ENCODE measurements around the gene ANKS1A.
A peak's percentile ranks its signal among the peaks of the same experiment; 100 is the strongest.

Gene ANKS1A

GRCh38 chr6:35139924-35140638 lies 251.0 kb downstream of the ANKS1A start (continued):
- TF ChIP-seq ZSCAN16 (tag by site-specific recombination; IDR thresholded peaks at IDR 0.05) (no peak), KLF16 (tag by site-specific recombination; IDR thresholded peaks at IDR 0.05) (no peak), ZNF16 (tag by site-specific recombination; IDR thresholded peaks at IDR 0.05; ENCODE audit: low read depth) (no peak)

- Histone ChIP-seq H3K36me3 (ENCODE audit: control insufficient read depth in 2 of 2, insufficient read depth in 1 of 2, low read length in 2 of 2) (no peaks in the 10 kb centered on the region), H3K27ac (ENCODE audit: extremely low read depth, low read depth, low read length) (no peak overlapping the region), H3K9me3 (ENCODE audit: control insufficient read depth, insufficient read depth, low read depth, low read length) (no peaks in the 10 kb centered on the region), H3K4me1 (ENCODE audit: control insufficient read depth, insufficient read depth, low read length) (peaks cover 2% of the 10 kb centered on the region; the same call in 1 of the 2 replicates), H3K4me3 (ENCODE audit: low read depth, low read length) (no peak overlapping the region)
- POLR2A ChIA-PET, result interaction anchor here (1.3 kb wide), 1 partner anchor 65 kb away, joined by 6 read pairs; no protein-coding TSS in a partner anchor
- CTCF ChIA-PET, result interaction anchor here (0.6 to 5.4 kb wide), 44 partner anchors 8 to 977 kb away, joined by 3 to 165 read pairs (median 6); partner anchors contain the start of gene SNRPC
- TF ChIP-seq ZNF26 (tag by site-specific recombination; IDR thresholded peaks at IDR 0.05) (no peak), GLIS2 (tag by site-specific recombination; IDR thresholded peaks at IDR 0.05) (0 out of 2 replicates have a peak, but pooled peaks have one; percentile 19)
- TF ChIP-seq, protein P1, sequence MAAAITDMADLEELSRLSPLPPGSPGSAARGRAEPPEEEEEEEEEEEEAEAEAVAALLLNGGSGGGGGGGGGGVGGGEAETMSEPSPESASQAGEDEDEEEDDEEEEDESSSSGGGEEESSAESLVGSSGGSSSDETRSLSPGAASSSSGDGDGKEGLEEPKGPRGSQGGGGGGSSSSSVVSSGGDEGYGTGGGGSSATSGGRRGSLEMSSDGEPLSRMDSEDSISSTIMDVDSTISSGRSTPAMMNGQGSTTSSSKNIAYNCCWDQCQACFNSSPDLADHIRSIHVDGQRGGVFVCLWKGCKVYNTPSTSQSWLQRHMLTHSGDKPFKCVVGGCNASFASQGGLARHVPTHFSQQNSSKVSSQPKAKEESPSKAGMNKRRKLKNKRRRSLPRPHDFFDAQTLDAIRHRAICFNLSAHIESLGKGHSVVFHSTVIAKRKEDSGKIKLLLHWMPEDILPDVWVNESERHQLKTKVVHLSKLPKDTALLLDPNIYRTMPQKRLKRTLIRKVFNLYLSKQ (tag by site-specific recombination; IDR thresholded peaks at IDR 0.05; ENCODE audit: borderline replicate concordance), result no peak
Measured at GRCh38 chr6:35140639-35141006, 251.6 kb downstream of the ANKS1A start.

Measured in HEK293 (cell line).